ENCODE measurements around the gene TMEM204. TPM values are rescaled to one million over a fixed set of nuclear protein-coding genes. Genes with fewer than 3 reads are reported as not detected.

The TMEM204 gene
- total RNA-seq, 4 donors from 2014 or later: 13.7 to 26.0 (median 26.0) TPM

GRCh38 chr16:1553946-1554825 is 20.7 kb downstream of the TMEM204 start:
- no peak for DNase-seq (ENCODE audit: low spot score in 2 of 2)
- TF ChIP-seq POLR2A (IDR thresholded peaks at IDR 0.05) (no peak), CTCF (IDR thresholded peaks at IDR 0.05) (no peak)
- WGBS, 2 donors: 67 to 86% methylated on average over 19 of the region's 19 CpGs
- intact Hi-C loops (cut with DNase I; ENCODE audit: low total_unique reads): no loop called here
- H3K4me3 ChIP-seq (ENCODE audit: low read depth, poor library complexity, severe bottlenecking): no peak overlapping the region

- no peak for DNase-seq (ENCODE audit: low spot score in 2 of 2)
- H3K4me3 ChIP-seq (ENCODE audit: low read depth, poor library complexity, severe bottlenecking): no peak overlapping the region
- WGBS, 2 donors: 95% methylated on average over 34 of the region's 34 CpGs
- TF ChIP-seq CTCF (IDR thresholded peaks at IDR 0.05) (no peak), POLR2A (IDR thresholded peaks at IDR 0.05) (no peak)
- intact Hi-C loops (cut with DNase I; ENCODE audit: low total_unique reads): no loop called here
Observed at GRCh38 chr16:1554826-1555445, 21.5 kb downstream of the TMEM204 start.

- DNase-seq (ENCODE audit: low spot score in 2 of 2): peak in 1 of 2 donors; percentile 44
- 28 to 50% methylated on average over 13 of the region's 13 CpGs for WGBS, 2 donors
- intact Hi-C loops (cut with DNase I; ENCODE audit: low total_unique reads): no loop called here
- H3K4me3 ChIP-seq (ENCODE audit: low read depth, poor library complexity, severe bottlenecking): no peak overlapping the region
- TF ChIP-seq CTCF (IDR thresholded peaks at IDR 0.05) (no peak), POLR2A (IDR thresholded peaks at IDR 0.05) (no peak)
Observed at GRCh38 chr16:1556254-1556653, 22.8 kb downstream of the TMEM204 start.

GRCh38 chr16:1557074-1557473 is 23.6 kb downstream of the TMEM204 start:
- intact Hi-C loops (cut with DNase I; ENCODE audit: low total_unique reads): no loop called here
- H3K4me3 ChIP-seq (ENCODE audit: low read depth, poor library complexity, severe bottlenecking): no peak overlapping the region
- WGBS, 2 donors: 90 to 92% methylated on average over 16 of the region's 16 CpGs
- TF ChIP-seq POLR2A (IDR thresholded peaks at IDR 0.05) (no peak), CTCF (IDR thresholded peaks at IDR 0.05) (no peak)
- no peak for DNase-seq (ENCODE audit: low spot score in 2 of 2)

GRCh38 chr16:1557576-1557975 is 24.1 kb downstream of the TMEM204 start:
- no peak for DNase-seq (ENCODE audit: low spot score in 2 of 2)
- WGBS, 2 donors: 92 to 95% methylated on average over 11 of the region's 11 CpGs
- H3K4me3 ChIP-seq (ENCODE audit: low read depth, poor library complexity, severe bottlenecking): no peak overlapping the region
- intact Hi-C loops (cut with DNase I; ENCODE audit: low total_unique reads): no loop called here
- no peak for TF ChIP-seq CTCF (IDR thresholded peaks at IDR 0.05)
- TF ChIP-seq POLR2A (IDR thresholded peaks at IDR 0.05): no peak

Measured in lower leg skin (tissue), 4 donors.